ENCODE results near the gene ZNF3. TPM values are rescaled to one million over a fixed set of nuclear protein-coding genes. Genes with fewer than 3 reads are reported as not detected.

Gene ZNF3
- total RNA-seq, 2 donors from 2014 or later: 32.8 to 39.9 TPM

DNA sequence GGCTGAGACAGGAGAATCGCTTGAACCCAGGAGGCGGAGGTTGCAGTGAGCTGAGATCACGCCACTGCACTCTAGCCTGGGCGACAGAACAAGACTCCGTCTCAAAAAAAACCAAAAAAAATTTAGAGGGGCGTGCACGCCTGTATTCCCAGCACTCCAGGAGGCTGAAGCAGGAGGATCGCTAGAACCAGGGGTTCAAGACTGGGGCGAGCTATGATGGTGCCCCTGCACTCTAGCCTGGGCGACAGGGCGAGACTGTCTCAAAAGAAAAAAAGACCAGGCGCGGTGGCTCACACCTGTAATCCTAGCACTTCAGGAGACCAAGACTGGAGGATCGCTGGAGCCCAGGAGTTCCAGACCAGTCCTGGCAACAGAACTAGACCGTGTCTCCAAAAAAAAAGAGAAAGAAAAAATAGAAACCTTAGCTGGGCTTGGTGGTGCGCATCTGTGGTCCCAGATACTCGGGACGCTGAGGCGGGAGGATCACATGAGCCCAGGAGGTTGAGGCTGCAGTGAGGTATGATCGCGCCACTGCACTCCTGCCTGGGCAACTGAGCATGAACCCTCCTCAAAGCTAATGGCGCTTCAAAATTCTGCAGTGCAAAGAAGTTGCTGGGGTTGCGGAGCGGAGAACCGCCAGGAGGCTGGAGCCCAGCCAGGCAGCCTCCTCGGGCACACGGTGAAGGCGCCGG lies 44.9 kb upstream of the ZNF3 start:
- Mint-ChIP-seq H3K4me1 (peaks cover 6% of the 10 kb centered on the region), H3K27ac (peak overlapping the region; percentile 99), H3K4me3 (peak overlapping the region; percentile 96), H3K36me3 (ENCODE audit: low read depth) (peaks cover 6% of the 10 kb centered on the region), H3K9me3 (no peaks in the 10 kb centered on the region), H3K27me3 (ENCODE audit: insufficient read depth) (peaks cover 21% of the 10 kb centered on the region)
- Histone ChIP-seq H3K4me1 (ENCODE audit: control insufficient read depth, insufficient read depth, low read length) (no peaks in the 10 kb centered on the region), H3K9ac (ENCODE audit: extremely low read depth, low read length, poor library complexity, severe bottlenecking) (peak overlapping the region; percentile 88), H3K4me3 (ENCODE audit: low read length) (peak overlapping the region; percentile 85), H3K36me3 (ENCODE audit: control insufficient read depth, insufficient read depth, low read length) (peaks cover 5% of the 10 kb centered on the region), H3K9me3 (ENCODE audit: control insufficient read depth, low read length) (no peaks in the 10 kb centered on the region), H3K27ac (ENCODE audit: low read depth, low read length) (peak overlapping the region; percentile 92), H3K27me3 (ENCODE audit: control insufficient read depth, insufficient read depth, low read length, poor library complexity, severe bottlenecking) (peaks cover 12% of the 10 kb centered on the region)
- 24 to 29% methylated on average over 21 to 29 of the region's 29 CpGs for WGBS, 2 experiments (ENCODE audit: insufficient coverage in 1 of 2, insufficient read length in 1 of 2)
- no peak for DNase-seq
- TF ChIP-seq CTCF (conservative IDR thresholded peaks at IDR 0.05): peak; percentile 29

- Mint-ChIP-seq H3K4me1 (peaks cover 6% of the 10 kb centered on the region), H3K4me3 (peak overlapping the region; percentile 96), H3K27ac (no peak overlapping the region), H3K36me3 (ENCODE audit: low read depth) (peaks cover 6% of the 10 kb centered on the region), H3K9me3 (no peaks in the 10 kb centered on the region), H3K27me3 (ENCODE audit: insufficient read depth) (peaks cover 18% of the 10 kb centered on the region)
- no peak for DNase-seq
- Histone ChIP-seq H3K9ac (ENCODE audit: extremely low read depth, low read length, poor library complexity, severe bottlenecking) (no peak overlapping the region), H3K4me1 (ENCODE audit: control insufficient read depth, insufficient read depth, low read length) (no peaks in the 10 kb centered on the region), H3K27me3 (ENCODE audit: control insufficient read depth, insufficient read depth, low read length, poor library complexity, severe bottlenecking) (peaks cover 12% of the 10 kb centered on the region), H3K4me3 (ENCODE audit: low read length) (no peak overlapping the region), H3K27ac (ENCODE audit: low read depth, low read length) (no peak overlapping the region), H3K36me3 (ENCODE audit: control insufficient read depth, insufficient read depth, low read length) (peaks cover 5% of the 10 kb centered on the region), H3K9me3 (ENCODE audit: control insufficient read depth, low read length) (no peaks in the 10 kb centered on the region)
- WGBS, 2 experiments (ENCODE audit: insufficient coverage in 1 of 2, insufficient read length in 1 of 2): 88 to 99% methylated on average over 2 to 4 of the region's 4 CpGs
- TF ChIP-seq CTCF (conservative IDR thresholded peaks at IDR 0.05): no peak
Measured at GRCh38 chr7:100124301-100125230, 43.0 kb upstream of the ZNF3 start.

- no peak for DNase-seq
- Histone ChIP-seq H3K9me3 (ENCODE audit: control insufficient read depth, low read length) (no peaks in the 10 kb centered on the region), H3K9ac (ENCODE audit: extremely low read depth, low read length, poor library complexity, severe bottlenecking) (no peak overlapping the region), H3K27ac (ENCODE audit: low read depth, low read length) (no peak overlapping the region), H3K4me3 (ENCODE audit: low read length) (no peak overlapping the region), H3K4me1 (ENCODE audit: control insufficient read depth, insufficient read depth, low read length) (no peaks in the 10 kb centered on the region), H3K36me3 (ENCODE audit: control insufficient read depth, insufficient read depth, low read length) (peaks cover 5% of the 10 kb centered on the region), H3K27me3 (ENCODE audit: control insufficient read depth, insufficient read depth, low read length, poor library complexity, severe bottlenecking) (no peaks in the 10 kb centered on the region)
- Mint-ChIP-seq H3K27me3 (ENCODE audit: insufficient read depth) (no peaks in the 10 kb centered on the region), H3K9me3 (no peaks in the 10 kb centered on the region), H3K36me3 (ENCODE audit: low read depth) (peaks cover 6% of the 10 kb centered on the region), H3K27ac (no peak overlapping the region), H3K4me1 (peaks cover 8% of the 10 kb centered on the region), H3K4me3 (no peak overlapping the region)
- WGBS, 2 experiments (ENCODE audit: insufficient coverage in 1 of 2, insufficient read length in 1 of 2): 90 to 100% methylated on average over 1 of the region's 1 CpG
- no peak for TF ChIP-seq CTCF (conservative IDR thresholded peaks at IDR 0.05)
Measured at GRCh38 chr7:100122568-100122967, 41.0 kb upstream of the ZNF3 start.

Data from endodermal cell (in vitro differentiated cells).